Measurements from ENCODE around the gene NHSL2.
A peak's percentile ranks its signal among the peaks of the same experiment; 100 is the strongest.

NHSL2 gene

DNA sequence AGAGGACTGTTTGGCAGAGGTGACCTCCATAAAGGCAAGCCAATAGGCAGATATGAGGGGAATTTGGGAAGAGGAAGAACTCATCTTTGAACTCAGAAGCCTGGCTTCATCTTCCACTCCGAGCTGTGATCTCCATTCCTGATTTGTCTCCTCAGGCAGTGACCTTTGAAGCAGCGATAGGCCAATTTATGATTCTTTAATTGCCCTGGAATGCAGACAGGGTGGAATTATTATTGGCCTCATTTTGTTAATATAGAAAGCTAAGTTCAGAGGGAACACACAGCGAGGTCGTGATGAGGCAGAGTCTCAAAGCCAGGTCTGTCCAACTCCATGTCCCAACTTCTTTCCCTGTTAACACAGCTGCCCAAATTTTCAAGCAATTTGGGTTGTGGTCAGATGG is 204.2 kb downstream of the NHSL2 start:
- no peak for DNase-seq

DNA sequence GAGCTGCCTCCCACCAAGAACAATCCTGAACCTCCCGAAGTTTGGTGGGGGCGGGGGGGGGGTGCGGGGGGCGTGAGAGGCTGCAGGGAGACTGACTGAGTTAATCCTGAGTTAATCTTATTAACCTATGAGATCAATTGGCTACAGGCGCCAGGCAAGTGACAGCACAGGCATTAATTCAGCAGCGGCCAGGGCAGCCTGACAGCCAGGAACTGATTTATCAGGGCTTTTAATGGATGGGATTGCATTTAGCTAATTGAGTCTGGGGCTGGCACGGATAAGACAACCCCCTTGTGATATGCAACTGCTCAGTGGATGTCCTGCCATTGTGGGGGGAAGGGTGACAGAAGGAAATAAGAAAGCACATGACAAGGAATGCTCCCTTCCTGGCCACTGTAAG is 204.7 kb downstream of the NHSL2 start:
- DNase-seq = no peak

DNA sequence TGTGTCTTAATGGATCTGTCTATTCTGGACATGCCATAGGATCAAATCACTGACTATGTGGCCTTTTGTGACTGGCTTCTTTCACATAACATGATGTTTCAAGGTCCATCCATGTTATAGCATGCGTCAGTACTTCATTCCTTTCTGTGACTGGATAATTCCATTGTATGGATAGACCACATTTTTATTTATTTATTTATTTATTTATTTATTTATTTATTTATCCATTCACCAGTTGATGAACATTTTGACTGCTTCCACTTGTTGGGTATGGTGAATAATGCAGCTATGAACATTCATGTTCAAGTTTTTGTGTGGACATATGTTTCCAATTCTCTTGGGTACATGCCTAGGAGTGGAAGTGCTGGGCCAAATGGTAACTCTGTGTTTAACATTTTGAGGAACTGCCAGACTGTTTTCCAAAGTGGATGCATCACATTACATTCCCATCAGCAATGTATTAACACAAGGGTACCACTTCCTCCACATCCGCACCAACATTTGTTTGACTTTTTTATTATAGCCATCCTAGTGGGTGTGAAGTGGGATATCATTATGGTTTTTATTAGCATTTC is 207.1 kb downstream of the NHSL2 start:
- DNase-seq = no peak

DNA sequence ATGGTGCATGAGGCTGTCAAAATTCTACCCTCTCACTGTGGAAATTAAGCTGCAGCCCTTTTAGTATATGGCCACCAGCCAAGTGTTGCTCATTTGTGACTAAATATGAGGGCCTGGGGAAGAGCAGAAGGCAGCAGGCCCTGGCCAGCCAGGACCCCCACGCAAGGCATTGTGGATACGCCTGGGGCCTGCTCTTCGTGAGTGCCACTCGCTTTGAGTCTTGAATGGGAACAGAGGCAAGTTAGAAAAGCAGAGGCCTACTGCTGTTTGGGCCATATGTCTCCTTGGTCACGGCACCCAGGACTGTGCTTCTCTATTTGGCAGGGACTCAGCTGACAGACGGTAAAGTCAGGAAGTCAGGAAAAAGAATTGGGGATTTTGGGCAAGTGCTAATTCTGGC is 210.2 kb downstream of the NHSL2 start:
- no peak for DNase-seq

DNA sequence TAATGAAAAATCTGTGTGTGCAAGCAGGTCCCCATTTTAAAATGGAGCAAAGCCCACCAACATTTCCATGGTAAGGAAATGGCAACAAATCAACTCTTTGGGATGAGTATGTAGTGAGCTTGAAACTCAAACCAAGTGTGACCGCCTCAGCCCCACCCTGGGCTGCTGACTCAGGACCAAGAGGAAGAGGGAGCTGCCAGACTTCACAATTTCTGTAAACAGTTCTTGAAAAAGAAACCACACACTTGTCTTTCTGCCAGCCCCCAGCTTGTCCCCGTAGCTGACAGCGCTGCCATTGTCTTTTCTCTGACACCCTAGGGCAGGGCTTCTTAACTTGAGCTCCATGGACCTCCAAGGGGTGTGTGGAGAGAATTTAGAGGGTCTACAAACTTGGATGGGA is 210.7 kb downstream of the NHSL2 start:
- peak; percentile 60 for DNase-seq

DNA sequence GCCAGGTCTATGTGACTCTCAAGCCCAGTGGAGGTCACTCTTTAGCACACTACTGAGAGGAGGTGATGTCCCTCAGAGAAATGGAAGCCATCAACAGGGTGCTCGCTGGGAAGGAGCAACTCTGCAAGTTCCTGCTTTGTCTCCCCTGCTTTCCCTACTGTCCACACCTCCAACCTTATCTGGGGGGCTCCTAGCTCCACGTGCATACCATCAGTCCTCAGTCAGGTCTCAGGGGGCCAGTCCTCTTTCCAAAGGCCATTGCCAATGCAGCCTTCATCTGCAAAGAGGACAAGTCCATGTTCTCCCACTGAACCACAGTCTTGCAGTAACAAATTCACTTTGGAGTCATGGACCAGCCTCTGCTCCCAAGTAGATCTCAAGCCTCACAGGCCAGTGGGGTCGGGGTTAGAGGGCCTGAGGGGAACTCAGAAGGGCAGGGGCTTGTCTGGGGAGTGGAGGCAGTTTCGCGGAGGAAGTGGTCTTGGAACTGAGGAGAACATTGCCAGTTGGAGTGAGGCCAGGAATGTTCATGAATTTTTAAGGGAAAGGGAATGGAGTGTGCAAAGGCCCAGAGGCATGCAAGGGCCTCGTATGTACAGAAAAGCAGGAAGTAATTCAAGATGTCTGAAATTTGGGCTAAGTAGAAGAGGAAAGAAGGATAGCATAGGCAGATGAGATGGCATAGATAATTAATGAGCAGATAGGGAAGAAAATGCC is 212.1 kb downstream of the NHSL2 start:
- DNase-seq = no peak

DNA sequence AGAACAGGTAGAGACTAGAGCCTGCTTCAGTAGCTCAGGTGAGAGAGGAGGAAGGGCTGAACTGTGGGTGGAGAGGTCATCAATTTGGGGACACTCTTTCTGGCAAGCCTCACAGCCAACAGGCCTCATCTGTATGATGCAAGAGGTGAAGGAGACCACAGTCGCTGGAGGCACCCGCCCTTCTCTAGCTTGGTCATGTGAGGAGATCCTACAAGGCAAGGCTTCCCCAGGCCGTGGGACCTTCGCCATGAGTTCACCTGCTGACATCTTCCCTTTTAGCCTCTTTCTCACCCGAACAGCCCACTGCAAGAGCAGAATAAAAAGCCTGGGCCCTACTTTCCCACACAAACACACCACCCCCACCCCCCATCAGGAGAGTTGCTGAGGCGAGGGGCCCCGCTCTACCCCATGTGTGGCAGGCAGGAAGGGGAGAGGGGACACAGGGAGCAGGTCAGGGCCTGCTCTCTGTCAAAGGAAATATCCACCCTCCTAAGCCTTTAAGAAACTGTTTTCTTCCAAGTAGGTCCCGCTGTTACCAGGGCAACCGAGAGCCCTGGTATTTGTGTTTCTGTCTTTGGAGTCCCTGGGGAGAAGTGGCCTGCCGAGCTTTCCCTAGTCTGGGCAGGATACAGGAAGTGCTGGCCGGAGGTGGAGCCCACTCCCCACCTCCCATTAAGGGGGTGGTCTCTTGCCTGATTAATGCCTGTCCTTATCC is 213.0 kb downstream of the NHSL2 start:
- DNase-seq = no peak

DNA sequence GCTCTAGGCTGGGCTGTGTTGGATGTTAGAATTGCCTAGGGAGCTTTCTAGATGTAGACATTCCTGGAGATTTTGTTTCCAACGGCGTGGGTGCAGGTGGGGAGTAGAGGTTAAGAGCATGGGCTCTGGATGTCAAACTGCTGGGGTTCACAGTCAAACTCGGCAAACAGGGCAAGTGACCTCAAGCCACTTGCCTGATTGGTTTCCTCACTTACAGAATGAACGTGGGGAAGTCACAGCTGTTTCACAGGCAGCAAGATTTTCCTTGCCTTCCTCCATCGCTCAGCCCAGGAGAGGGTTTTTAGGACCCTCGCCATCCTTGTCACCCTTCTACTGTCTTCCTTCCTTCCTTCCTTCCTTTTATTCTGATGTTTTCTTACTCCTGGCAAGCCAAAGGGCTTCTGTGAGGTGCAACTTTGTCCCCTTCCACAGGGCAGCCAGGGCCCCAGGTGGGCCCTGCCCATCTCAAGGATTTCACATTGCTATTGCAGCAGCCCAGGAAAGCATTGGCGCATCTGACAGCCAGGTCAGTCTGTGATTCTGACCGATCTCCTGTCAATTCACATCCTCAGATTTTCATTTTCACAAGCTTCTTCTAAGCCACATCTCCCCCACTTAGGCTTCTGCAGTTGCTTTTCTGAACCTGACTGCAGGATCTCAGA is 214.0 kb downstream of the NHSL2 start:
- DNase-seq = no peak

DNA sequence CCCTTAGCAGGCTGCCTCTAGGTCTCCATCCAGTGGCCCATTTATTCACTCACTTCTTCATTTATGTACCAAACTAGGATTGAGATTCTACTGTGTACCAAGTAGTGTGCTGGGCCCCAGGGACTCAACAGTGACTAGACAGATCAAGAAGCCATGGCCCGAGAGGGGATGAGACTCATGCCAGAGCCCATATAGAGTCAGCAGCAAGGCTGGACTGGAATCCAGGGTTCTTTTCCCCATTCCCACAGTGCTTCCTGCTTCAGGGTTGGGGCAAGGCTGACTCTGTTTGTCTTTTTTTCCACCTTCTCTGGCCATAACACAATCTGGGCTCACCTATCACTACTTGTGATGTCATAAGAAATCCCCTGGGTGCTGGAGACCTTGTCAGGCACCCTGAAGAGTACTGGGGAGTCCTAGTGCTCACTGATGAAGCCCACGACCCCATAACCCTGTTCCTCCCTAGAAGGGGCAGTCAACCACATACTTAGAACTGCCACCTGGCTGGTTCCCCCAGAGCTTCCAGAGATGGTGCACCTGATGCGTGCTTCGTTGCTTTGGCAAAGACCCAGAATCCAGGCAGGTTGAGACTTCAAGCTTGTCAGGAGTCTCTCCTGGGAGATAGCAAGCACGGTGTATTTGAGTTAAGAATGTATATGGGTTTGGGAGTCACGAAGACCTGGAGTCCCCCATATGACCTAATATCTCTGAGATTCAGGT is 214.8 kb downstream of the NHSL2 start:
- DNase-seq = no peak

DNA sequence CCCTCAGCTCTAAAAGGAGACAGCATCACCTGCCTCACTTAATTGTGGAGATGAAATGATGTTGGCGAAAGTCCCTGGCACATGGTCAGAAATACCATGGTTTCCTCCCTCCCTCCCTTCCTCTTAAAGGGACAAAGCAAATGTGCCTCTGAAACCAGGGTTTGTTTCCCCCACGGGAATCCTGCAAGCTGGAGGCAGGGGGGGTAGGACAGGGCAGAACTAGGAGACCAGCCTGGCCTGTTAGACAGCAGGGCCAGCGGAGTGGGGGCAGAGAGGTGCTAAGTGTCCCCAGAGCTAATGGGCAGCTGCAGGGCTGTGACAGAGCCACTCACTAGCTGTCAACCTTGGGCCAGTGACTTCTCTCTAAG is 215.4 kb downstream of the NHSL2 start:
- no peak for DNase-seq

DNA sequence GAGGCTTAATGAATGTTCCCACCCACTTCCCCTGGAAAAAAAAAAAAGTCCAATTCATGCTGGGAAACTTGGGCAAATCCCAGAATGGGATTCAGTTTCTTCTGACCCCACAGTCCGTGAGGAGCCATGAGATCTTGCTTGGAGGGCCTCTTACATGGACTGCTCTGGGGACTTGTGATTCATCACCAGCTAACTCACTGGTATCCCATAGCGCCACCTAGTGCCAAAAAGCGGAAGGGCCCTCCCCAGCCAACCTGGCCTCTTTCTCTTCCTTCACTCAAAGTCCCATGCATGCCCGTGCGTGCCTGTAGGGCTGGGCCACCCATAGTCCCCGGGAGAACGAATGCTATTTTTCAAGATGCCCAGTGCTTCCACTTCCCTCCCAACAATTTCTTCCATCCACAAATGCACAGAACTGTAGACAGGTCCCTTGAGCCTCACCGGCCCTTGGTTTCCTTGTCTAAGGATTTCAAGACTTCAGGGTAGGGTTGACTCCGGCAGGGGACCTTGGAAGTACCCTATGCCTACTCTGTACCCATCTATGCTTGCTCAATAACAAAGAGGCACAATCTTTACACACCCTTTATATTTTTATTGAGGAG is 216.0 kb downstream of the NHSL2 start:
- DNase-seq = peak; percentile 83

DNA sequence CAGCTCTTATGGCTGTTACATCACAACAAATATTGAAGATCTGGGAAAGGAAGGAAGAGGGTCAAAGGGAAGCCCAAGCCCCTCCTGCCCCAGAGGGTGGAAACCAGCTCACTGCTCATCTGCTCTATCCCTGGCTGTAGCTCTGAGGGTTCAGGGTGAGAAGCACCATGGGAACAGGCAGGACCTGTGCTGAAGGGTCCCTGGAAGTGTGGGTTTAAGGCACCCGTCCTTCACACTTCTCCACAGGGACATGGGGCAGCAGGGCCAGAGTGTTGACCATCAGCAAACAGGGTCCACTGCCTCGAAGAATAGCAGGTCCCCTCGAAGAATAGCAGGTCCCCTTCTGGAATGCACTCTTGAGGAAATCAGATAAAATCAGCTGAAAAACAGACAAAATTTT is 216.7 kb downstream of the NHSL2 start:
- no peak for DNase-seq

DNA sequence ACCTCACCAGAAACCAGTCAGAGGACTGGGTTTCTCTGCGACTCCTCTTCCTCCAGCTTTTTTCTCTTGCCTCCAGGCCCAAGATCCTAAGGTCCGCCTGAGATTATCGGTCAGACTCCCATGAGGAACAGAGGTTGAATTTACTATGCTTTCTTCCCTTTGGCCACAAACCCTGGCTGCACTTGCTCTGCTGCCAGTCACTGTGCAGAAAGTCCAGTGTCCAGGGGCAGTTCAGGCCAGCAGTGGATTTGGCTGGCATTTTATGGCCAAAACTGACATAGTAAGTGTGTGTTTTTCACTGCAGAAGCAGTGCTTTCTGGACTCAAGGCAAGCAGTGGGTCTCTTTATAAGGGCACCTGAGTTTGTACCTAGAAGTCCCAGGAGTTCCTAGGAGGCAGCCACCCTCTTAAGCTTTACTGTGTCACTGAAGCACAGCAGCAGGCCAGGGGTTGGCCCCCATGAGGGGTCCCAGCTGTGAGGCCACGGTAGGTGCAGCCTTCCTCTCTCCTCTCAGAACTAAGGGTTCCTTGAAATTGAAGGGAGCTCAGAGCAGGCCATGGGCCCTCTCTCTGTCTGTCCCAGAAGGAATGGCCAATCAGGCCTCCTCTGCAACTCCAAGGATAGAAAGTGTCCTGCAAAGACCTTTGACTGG is 217.7 kb downstream of the NHSL2 start:
- no peak for DNase-seq

DNA sequence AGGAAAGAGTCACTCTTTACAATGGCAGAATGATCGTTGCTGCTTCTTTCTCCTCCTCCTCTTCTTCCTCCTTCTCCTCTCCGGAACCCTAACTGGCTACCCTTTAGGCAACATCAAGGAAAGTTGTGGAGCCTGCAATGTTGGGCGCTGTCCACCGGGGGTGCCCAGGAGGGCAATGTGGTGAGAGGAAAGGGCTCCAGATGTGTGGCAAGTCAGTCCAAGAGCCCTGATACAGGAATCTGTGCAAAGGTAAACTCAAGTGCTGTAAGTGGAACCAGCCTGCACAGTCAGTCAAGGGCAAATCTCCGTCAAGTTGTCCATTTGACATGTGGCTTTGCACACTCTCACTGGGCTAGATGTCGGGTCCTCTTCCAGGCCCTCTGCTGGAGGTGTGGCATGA is 218.2 kb downstream of the NHSL2 start:
- no peak for DNase-seq

DNA sequence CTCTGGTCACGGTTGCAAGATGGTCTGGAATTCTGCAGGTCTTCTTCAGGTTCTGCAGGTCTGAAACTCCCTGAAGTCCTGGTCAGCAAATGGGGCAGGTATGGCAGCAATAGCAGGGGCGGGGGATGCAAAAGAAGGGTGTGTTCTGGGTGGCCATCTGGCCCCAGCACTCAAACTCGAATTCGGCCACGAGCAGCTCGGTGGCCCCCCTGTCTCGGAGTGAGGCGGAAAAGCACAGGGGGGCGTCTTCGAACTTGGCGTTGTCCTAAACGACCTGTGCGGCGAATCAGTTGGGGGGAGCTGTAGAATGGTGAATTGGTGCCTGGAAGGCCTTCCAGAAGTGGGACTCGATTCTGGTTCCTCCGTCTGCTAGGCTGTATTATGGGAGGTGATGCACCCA is 219.0 kb downstream of the NHSL2 start:
- DNase-seq = no peak

DNA sequence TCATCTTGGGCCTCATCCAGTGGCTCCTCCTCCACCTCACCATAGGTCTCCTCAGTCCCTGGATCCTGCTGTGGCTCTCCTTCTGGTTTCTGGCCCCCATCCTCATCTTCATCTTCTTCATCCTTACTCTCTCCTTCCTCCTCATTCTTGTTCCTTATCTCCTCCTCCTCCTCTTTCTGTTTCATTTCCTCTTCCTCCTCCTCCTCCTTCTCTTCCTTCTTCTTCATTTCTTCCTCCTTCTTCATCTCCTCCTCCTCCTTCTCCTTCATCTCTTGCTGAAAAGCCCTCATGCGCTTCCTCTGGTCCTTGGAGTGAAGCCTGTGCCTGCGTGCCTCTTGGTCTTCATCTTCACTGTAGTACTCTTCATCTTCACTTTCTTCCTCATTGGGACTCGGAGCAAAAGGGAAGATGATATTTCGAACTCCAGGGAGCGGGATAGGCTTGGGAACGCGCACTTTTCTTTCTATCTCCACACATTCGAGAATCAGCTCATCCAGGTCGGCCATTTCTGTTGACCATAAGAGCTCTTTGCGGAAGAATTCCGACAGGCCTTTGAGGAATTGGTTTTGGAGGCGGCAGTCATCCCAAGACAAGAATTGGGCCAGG is 219.6 kb downstream of the NHSL2 start:
- DNase-seq = no peak

DNA sequence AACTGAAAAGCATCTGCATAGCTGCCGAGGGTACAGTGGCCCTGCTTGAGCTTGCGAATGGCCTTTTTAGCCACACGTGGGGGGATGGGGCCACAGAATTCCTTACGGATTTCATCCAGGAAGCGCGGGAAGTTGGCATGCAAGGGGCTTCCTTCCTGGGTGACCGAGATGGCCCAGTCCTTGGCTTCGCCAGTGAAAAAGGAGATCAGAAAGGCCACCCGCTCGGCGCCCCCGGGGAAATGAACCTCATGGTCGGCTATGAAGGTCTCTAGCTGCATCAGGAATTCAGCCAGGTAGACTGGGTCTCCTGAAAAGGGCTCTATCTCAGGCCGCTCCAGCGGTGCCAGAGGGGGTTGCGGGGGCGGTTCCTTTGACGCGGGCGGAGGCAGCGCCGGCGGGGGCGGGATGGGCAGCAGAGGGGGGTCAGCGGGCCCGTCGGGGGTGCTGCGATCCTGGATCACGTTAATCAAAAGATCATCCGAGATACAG is 220.2 kb downstream of the NHSL2 start:
- no peak for DNase-seq

DNA sequence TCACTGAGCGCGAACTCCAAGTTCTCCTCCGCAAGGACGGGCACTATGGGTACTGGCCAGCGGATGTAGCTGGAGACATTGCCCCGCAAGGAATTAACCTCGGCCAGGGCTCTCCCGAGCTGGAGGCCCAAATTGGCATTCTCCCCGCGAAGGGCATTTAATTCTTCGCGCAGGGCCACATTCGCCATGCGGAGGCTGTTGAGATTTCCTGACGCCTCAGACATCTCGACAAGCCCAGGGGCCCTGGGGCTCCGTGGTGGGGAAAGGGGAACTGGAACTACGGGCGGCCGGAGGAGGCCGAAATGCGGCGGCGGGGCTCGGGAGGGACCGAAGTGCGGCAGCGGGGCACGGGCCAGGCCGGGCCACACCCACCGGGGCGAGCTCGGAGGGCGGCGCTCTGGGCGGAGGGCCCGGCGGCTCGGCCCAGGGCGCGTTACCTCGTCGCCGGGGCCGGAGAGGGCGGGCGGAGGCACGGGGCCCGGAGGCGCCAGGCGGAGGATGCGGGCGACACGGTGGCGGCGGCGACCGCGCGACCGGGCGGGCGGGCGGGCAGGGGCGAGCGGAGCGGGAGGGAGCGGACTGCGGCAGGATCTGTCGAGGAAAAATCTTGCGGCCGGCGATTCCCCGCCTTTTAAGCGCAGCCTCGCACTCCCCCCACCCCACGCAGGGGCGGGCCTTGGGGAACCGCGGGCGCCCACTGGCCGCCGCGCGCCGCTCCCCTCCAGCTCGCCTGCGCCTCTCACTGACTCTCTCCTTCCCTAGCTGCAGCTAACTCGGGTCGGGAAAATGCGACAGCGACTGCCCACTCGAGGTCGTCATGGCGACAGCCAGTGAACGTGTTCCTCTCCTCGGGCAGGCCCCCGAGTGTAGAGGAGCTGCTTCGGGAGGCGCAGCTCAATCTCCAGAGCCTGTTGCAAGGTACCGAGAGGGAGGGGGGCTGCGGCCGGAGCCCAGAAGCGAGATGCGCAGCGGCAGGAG is 221.0 kb downstream of the NHSL2 start, which contains the start of gene RTL5:
Gene RTL5, minus strand, starts transcription at position 599 of the 978 bp plus-strand sequence.
- DNase-seq = peak; percentile 69

DNA sequence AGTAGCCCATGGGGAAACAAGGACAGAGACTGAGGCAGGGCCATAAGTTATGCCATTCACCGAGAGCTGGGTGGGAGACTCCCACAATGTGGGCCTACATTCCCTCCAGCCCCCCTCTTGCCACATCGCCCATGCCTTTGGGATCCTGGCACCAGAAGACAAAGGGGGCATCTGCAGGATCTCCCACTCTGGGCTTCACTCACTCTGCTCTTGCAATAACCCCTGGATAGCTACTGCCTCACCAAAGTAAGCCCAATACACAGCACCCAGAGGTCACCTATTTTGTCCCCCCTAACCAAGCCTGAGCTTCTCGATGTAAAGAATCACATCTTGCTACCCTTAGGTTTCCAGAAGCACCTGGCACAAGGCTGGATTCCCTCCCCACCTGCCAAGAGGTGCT is 221.8 kb downstream of the NHSL2 start:
- no peak for DNase-seq

DNA sequence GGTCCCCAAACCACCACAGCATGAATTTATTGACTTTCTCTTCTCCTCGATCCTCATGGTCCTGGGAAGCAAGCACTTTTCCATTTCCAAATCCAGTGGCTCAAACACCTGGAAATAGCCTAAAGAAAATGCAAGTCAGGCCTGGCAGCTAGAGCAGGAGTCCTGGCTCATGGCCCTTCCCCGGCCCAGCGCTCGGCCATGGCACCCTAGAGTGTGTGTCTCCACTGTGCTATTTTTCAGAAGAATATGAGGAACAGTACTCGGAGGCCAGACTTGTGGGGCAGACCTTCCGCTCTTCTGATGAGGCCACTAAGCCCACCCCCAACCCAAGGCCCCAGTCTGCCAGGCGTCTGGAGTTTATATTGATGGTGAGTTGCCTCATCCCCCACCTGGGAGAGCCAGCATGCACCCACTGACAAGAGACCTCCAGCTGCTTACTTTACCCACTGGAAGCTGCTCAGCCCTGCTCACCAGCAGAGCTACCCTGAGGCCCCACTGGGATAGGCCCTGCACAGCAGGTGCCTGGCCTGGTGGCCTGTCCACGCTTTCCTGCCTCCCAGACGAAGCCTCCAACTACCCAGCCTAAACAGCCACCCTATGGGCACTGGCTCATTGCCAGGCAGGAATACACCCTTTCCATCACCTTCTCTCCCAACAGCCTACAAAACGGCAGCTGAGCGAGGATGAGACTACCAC is 223.4 kb downstream of the NHSL2 start:
- no peak for DNase-seq

Measured in CD4-positive, alpha-beta T cell treated with Interleukin-10 for 1 hour (primary cell).